SK-N-SH (cell line): ENCODE measurements around the gene KCTD5. TPM values are rescaled to one million over a fixed set of nuclear protein-coding genes. Genes with fewer than 3 reads are reported as not detected.

Experiments used
- CTCF ChIA-PET: fragments of 300-600, 350-600 bp; formaldehyde crosslinking; extraction: SDS; loops from one replicate; lab custom pipeline; 2021; lab: Yijun Ruan, JAX
- POLR2A ChIA-PET: fragments of 350-600 bp; sonication (Branson Sonifier 250); formaldehyde crosslinking; extraction: SDS; loops from one replicate; lab custom pipeline; 2020; ENCODE audit warnings: antibody characterized with exemption, inconsistent platforms; lab: Yijun Ruan, JAX
- DNase-seq: peaks from one replicate; pipeline ENCODE4 v3.0.0; 2012
- H2AFZ ChIP-seq: fragments of 200-600 bp; sonication (generic); 2 replicates; pipeline ENCODE4 v1.8.1; 2016; ENCODE audit warnings: antibody characterized with exemption, mild to moderate bottlenecking, low read depth
- H3F3A ChIP-seq: fragments of 200-600 bp; sonication (generic); replicated peaks from 2 replicates; pipeline ENCODE3; 2016; ENCODE audit warnings: antibody characterized with exemption, mild to moderate bottlenecking; ENCODE audit not compliant: insufficient read depth
- H3K27ac ChIP-seq, 2 experiments: fragments of 200-500 bp in 1 of 2; fragments of 200-600 bp in 1 of 2; sonication (Bioruptor generic) in 1 of 2; sonication (generic), shearing (Covaris generic) in 1 of 2; 2 replicates each; pipeline versions ENCODE4 v1.5.1 to v1.6.1; 2014 to 2016; ENCODE audit warnings: low read depth in 2 of 2, inconsistent platforms in 1 of 2, low read length in 1 of 2, mild to moderate bottlenecking in 1 of 2, mixed read lengths in 1 of 2
- H3K27me3 ChIP-seq: fragments of 200-600 bp; sonication (generic), shearing (Covaris generic); 2 replicates; pipeline ENCODE4 v1.6.1; 2016; ENCODE audit warnings: mixed run types; ENCODE audit not compliant: insufficient read depth
- H3K36me3 ChIP-seq, 2 experiments: fragments of 200-500 bp in 1 of 2; fragments of 200-600 bp in 1 of 2; sonication (Bioruptor generic) in 1 of 2; sonication (generic) in 1 of 2; replicated peaks in 1 of 2; 2 replicates each; pipeline versions ENCODE3 to v1.5.1; 2014 to 2016; ENCODE audit warnings: low read length in 1 of 2, mild to moderate bottlenecking in 1 of 2; ENCODE audit not compliant: insufficient read depth in 2 of 2, control insufficient read depth in 1 of 2
- H3K4me1 ChIP-seq, 2 experiments: fragments of 200-500 bp in 1 of 2; fragments of 200-600 bp in 1 of 2; sonication (Bioruptor generic) in 1 of 2; sonication (generic), shearing (Covaris generic) in 1 of 2; 2 replicates each; pipeline versions ENCODE4 v1.5.1 to v1.6.1; 2014 to 2016; ENCODE audit warnings: low read depth in 1 of 2, low read length in 1 of 2, mixed run types in 1 of 2; ENCODE audit not compliant: insufficient read depth in 2 of 2, control insufficient read depth in 1 of 2
- H3K4me2 ChIP-seq: fragments of 200-600 bp; sonication (generic), shearing (Covaris generic); 2 replicates; pipeline ENCODE4 v1.6.1; 2017; ENCODE audit warnings: mixed run types
- H3K4me3 ChIP-seq, 2 experiments: fragments of 200-500 bp in 1 of 2; fragments of 200-600 bp in 1 of 2; sonication (Bioruptor generic) in 1 of 2; sonication (generic), shearing (Covaris generic) in 1 of 2; 2 replicates each; pipeline versions ENCODE4 v1.5.1 to v1.8.1; 2014 to 2016; ENCODE audit warnings: low read depth in 2 of 2, inconsistent platforms in 1 of 2, low read length in 1 of 2, mild to moderate bottlenecking in 1 of 2, mixed read lengths in 1 of 2, moderate library complexity in 1 of 2
- H3K79me2 ChIP-seq: fragments of 200-600 bp; sonication (generic); 2 replicates; pipeline ENCODE4 v1.8.1; 2017; ENCODE audit warnings: mild to moderate bottlenecking; ENCODE audit not compliant: insufficient read depth
- H3K9ac ChIP-seq: fragments of 200-600 bp; sonication (generic); 2 replicates; pipeline ENCODE4 v1.6.1; 2017; ENCODE audit warnings: mixed run types
- H3K9me2 ChIP-seq: fragments of 200-600 bp; sonication (generic); 2 replicates; pipeline ENCODE4 v1.6.1; 2017; ENCODE audit warnings: mixed run types
- H3K9me3 ChIP-seq: fragments of 200-600 bp; sonication (generic); 2 replicates; pipeline ENCODE4 v1.6.1; 2017; ENCODE audit warnings: mixed run types, mild to moderate bottlenecking, moderate library complexity
- H4K20me1 ChIP-seq: fragments of 200-600 bp; sonication (generic); 2 replicates; pipeline ENCODE4 v1.6.1; 2017; ENCODE audit warnings: mild to moderate bottlenecking, mixed run types; ENCODE audit not compliant: insufficient read depth
- CHD2 ChIP-seq: fragments of 150-350 bp; IDR thresholded peaks from 2 replicates; pipeline ENCODE4 v1.6.1; 2018; ENCODE audit warnings: low read length; ENCODE audit not compliant: partially characterized antibody
- ELF1 ChIP-seq: IDR thresholded peaks from 2 replicates; pipeline ENCODE4 v1.4.0; 2012
- EZH2phosphoT487 ChIP-seq: fragments of 200-600 bp; sonication (generic); IDR thresholded peaks from 2 replicates; pipeline ENCODE4 v1.6.1; 2017; ENCODE audit warnings: low read depth, mixed run types, mild to moderate bottlenecking, antibody characterized with exemption, moderate library complexity, borderline replicate concordance
- FOSL2 ChIP-seq: IDR thresholded peaks from 2 replicates; pipeline ENCODE4 v1.4.0; 2012; ENCODE audit warnings: low read depth, mild to moderate bottlenecking, moderate library complexity, borderline replicate concordance
- FOXJ3 ChIP-seq: sonication (generic); formaldehyde crosslinking; IDR thresholded peaks from 2 replicates; pipeline ENCODE4 v1.5.1; 2020; ENCODE audit warnings: mild to moderate bottlenecking, missing genetic modification reagents
- GABPA ChIP-seq: IDR thresholded peaks from 2 replicates; pipeline ENCODE4 v1.4.0; 2012; ENCODE audit warnings: low read depth, mild to moderate bottlenecking
- MAX ChIP-seq: IDR thresholded peaks from 2 replicates; pipeline ENCODE4 v1.4.0; 2012; ENCODE audit warnings: low read depth
- NFIC ChIP-seq: IDR thresholded peaks from 2 replicates; pipeline ENCODE4 v1.4.0; 2012; ENCODE audit warnings: borderline replicate concordance
- NRF1 ChIP-seq: IDR thresholded peaks from 2 replicates; pipeline ENCODE4 v1.6.1; 2012; ENCODE audit warnings: low read depth, mild to moderate bottlenecking, low read length
- POLR2AphosphoS5 ChIP-seq: IDR thresholded peaks from 2 replicates; pipeline ENCODE4 v1.6.1; 2012; ENCODE audit warnings: low read depth, low read length
- RCOR1 ChIP-seq: fragments of 150-350 bp; IDR thresholded peaks from 2 replicates; pipeline ENCODE4 v1.6.1; 2017; ENCODE audit warnings: antibody characterized with exemption, low read length
- RFX5 ChIP-seq: IDR thresholded peaks from 2 replicates; pipeline ENCODE4 v1.6.1; 2012; ENCODE audit warnings: mild to moderate bottlenecking, improper control_type of control experiment, low read length
- RXRA ChIP-seq: IDR thresholded peaks from 2 replicates; pipeline ENCODE4 v1.4.0; 2012; ENCODE audit warnings: low read depth, mild to moderate bottlenecking, borderline replicate concordance
- SIN3A ChIP-seq: IDR thresholded peaks from 2 replicates; pipeline ENCODE4 v1.6.1; 2012; ENCODE audit warnings: low read depth, mild to moderate bottlenecking, low read length, moderate library complexity, borderline replicate concordance
- SMC3 ChIP-seq: IDR thresholded peaks from 2 replicates; pipeline ENCODE4 v1.6.1; 2012; ENCODE audit warnings: low read depth, low read length, improper control_type of control experiment
- TAF1 ChIP-seq: IDR thresholded peaks from 2 replicates; pipeline ENCODE4 v1.6.1; 2012; ENCODE audit warnings: low read depth, mild to moderate bottlenecking, low read length, moderate library complexity, borderline replicate concordance
- TCF12 ChIP-seq: IDR thresholded peaks from 2 replicates; pipeline ENCODE4 v1.4.0; 2012
- TEAD4 ChIP-seq: IDR thresholded peaks from 2 replicates; pipeline ENCODE4 v1.4.0; 2012; ENCODE audit warnings: mild to moderate bottlenecking, borderline replicate concordance; ENCODE audit not compliant: insufficient read depth
- ZBTB33 ChIP-seq: IDR thresholded peaks from 2 replicates; pipeline ENCODE4 v1.4.0; 2012; ENCODE audit warnings: low read depth, borderline replicate concordance
- WGBS: methylation state at CpG from one replicate; pipeline ENCODE4 v1.1.6; 2017; ENCODE audit warnings: low lambda C conversion rate; 5-methylcytosine and 5-hydroxymethylcytosine counted together
- polyA plus RNA-seq, 3 experiments: library from polyadenylated mRNA; depleted of rRNA; stranded (reverse); fragments of >200 nt; gene quantifications; 2 replicates each; pipeline ENCODE4 v1.2.3, GENCODE V29; 2012
- TF ChIP-seq, protein P1 (sequence below): fragments of 150-350 bp; IDR thresholded peaks from 2 replicates; pipeline ENCODE4 v1.6.1; 2017; ENCODE audit warnings: antibody characterized with exemption, low read length, low read depth, borderline replicate concordance
- TF ChIP-seq, protein P2 (sequence below): IDR thresholded peaks from 2 replicates; pipeline ENCODE4; 2012
- TF ChIP-seq, protein P3 (sequence below): fragments of 150-350 bp; IDR thresholded peaks from 2 replicates; pipeline ENCODE4 v1.6.1; 2016; ENCODE audit warnings: mild to moderate bottlenecking, low read depth, low read length
- TF ChIP-seq, protein P4 (sequence below): fragments of 200-600 bp; sonication (generic); IDR thresholded peaks from 2 replicates; pipeline ENCODE4 v1.6.1; 2017; ENCODE audit warnings: antibody characterized with exemption, mild to moderate bottlenecking, moderate library complexity

Gene KCTD5
- polyA plus RNA-seq, 1 of the 3 experiments (the other 2 are of a cell fraction) = 53.4 TPM

DNA sequence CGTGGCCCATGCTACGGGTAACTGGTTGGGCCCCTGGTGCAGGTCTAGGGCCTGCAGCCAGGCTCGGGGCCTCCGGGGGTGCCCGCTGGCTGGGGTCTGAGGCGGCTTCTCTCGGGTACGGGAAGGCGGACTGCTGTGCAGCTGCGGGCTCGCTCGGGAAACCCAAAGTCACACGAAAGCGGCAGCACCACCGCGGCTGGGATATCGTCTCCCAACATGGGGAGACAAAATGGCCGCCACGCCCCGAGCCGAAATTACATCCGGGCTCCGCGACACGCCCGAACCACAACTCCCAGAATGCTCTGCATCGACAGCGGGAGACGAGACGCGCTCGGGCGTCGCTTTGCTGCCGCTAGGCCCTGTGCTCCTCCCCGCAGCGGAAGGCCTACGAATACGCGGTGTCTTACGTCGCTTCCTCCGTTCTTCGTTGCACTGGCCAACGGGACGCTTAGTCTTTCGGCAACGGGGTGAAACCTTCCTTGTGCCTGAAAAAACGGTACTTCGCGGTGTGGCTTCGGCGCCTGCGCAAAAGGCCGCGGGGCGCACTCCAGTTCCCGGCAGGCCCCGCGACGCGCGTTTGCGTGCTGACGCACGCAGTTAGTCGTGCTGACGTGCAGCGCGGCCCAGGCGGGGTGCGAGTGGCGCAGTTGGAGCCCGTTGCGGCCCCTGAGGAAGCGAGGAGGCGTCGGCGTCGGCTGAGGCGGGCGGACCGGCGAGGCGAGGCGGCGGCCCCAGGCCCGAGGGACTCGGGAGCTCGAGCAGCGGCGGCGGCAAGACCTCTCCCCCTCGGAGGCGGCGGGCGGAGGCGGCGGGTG, 69.9 kb downstream of the KCTD5 start, which contains the start of gene SRRM2:
TSS of gene SRRM2 (plus strand) at position 604 of the 815 bp plus-strand sequence. CDS start 3,727 bp downstream, outside the sequence.
- ChIA-PET POLR2A (interaction anchor here (0.9 to 2.5 kb wide), 5 partner anchors 11 to 70 kb away, joined by 3 to 19 read pairs (median 5); partner anchors contain the start of gene KCTD5), CTCF (interaction anchor here (0.8 to 3.2 kb wide), 6 partner anchors 10 to 278 kb away, joined by 3 to 12 read pairs (median 3); no protein-coding TSS in a partner anchor)
- 3% methylated on average over 15 of the region's 99 CpGs for WGBS
- peak within 1 kb of the TSS; percentile 99 to 100 for H3K27ac ChIP-seq
- H3K4me1 ChIP-seq = peaks cover 12 to 20% of the 10 kb centered on the region in 2 experiments; a peak in 3 of 4 replicates
- H3K4me3 ChIP-seq = peak within 1 kb of the TSS; percentile 76 to 98
- H3K9me3 ChIP-seq = no peaks in the 10 kb centered on the region
- H3K36me3 ChIP-seq = peaks cover 12 to 17% of the 10 kb centered on the region in 2 experiments
- peaks cover 55% of the 10 kb centered on the region for H3K79me2 ChIP-seq
- H3K9ac ChIP-seq = peak within 1 kb of the TSS; percentile 94
- H3K9me2 ChIP-seq = no peaks in the 10 kb centered on the region
- peak within 1 kb of the TSS; percentile 86 for H2AFZ ChIP-seq
- H3K4me2 ChIP-seq = peak within 1 kb of the TSS; percentile 81
- no peaks in the 10 kb centered on the region for H3K27me3 ChIP-seq
- H3F3A ChIP-seq = peaks cover 3% of the 10 kb centered on the region
- peak; percentile 95 for DNase-seq
- peaks cover 43% of the 10 kb centered on the region for H4K20me1 ChIP-seq
- TF ChIP-seq NFIC (no peak), ZBTB33 (no peak), GABPA (peak; percentile 59), FOSL2 (no peak), CHD2 (peak; percentile 18), EZH2phosphoT487 (no peak), RCOR1 (no peak), TEAD4 (no peak), RXRA (no peak), TCF12 (no peak; the same call in 1 of the 2 replicates), TAF1 (peak; percentile 44; the same call in 1 of the 2 replicates), SMC3 (no peak), FOXJ3 (CRISPR knock-in tag) (peak; percentile 29; the same call in 1 of the 2 replicates), MAX (peak; percentile 97; the same call in 1 of the 2 replicates), ELF1 (peak; percentile 20; the same call in 1 of the 2 replicates), RFX5 (no peak), NRF1 (peak; percentile 63), POLR2AphosphoS5 (peak; percentile 68), SIN3A (no peak)
- TF ChIP-seq, protein P1, sequence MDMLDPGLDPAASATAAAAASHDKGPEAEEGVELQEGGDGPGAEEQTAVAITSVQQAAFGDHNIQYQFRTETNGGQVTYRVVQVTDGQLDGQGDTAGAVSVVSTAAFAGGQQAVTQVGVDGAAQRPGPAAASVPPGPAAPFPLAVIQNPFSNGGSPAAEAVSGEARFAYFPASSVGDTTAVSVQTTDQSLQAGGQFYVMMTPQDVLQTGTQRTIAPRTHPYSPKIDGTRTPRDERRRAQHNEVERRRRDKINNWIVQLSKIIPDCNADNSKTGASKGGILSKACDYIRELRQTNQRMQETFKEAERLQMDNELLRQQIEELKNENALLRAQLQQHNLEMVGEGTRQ = no peak
- TF ChIP-seq, protein P2, sequence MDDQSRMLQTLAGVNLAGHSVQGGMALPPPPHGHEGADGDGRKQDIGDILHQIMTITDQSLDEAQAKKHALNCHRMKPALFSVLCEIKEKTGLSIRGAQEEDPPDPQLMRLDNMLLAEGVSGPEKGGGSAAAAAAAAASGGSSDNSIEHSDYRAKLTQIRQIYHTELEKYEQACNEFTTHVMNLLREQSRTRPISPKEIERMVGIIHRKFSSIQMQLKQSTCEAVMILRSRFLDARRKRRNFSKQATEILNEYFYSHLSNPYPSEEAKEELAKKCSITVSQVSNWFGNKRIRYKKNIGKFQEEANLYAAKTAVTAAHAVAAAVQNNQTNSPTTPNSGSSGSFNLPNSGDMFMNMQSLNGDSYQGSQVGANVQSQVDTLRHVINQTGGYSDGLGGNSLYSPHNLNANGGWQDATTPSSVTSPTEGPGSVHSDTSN = no peak
- TF ChIP-seq, protein P3, sequence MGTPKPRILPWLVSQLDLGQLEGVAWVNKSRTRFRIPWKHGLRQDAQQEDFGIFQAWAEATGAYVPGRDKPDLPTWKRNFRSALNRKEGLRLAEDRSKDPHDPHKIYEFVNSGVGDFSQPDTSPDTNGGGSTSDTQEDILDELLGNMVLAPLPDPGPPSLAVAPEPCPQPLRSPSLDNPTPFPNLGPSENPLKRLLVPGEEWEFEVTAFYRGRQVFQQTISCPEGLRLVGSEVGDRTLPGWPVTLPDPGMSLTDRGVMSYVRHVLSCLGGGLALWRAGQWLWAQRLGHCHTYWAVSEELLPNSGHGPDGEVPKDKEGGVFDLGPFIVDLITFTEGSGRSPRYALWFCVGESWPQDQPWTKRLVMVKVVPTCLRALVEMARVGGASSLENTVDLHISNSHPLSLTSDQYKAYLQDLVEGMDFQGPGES = no peak
- TF ChIP-seq, protein P4, sequence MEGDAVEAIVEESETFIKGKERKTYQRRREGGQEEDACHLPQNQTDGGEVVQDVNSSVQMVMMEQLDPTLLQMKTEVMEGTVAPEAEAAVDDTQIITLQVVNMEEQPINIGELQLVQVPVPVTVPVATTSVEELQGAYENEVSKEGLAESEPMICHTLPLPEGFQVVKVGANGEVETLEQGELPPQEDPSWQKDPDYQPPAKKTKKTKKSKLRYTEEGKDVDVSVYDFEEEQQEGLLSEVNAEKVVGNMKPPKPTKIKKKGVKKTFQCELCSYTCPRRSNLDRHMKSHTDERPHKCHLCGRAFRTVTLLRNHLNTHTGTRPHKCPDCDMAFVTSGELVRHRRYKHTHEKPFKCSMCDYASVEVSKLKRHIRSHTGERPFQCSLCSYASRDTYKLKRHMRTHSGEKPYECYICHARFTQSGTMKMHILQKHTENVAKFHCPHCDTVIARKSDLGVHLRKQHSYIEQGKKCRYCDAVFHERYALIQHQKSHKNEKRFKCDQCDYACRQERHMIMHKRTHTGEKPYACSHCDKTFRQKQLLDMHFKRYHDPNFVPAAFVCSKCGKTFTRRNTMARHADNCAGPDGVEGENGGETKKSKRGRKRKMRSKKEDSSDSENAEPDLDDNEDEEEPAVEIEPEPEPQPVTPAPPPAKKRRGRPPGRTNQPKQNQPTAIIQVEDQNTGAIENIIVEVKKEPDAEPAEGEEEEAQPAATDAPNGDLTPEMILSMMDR = no peak
